Ecto neural progenitor cell (in vitro differentiated cells): ENCODE data around the gene ADRA2C.

Experiments used
- DNase-seq: peaks from one replicate; pipeline ENCODE4 v3.0.0-alpha.2; 2018; ENCODE audit warnings: low spot score

Gene ADRA2C

DNA sequence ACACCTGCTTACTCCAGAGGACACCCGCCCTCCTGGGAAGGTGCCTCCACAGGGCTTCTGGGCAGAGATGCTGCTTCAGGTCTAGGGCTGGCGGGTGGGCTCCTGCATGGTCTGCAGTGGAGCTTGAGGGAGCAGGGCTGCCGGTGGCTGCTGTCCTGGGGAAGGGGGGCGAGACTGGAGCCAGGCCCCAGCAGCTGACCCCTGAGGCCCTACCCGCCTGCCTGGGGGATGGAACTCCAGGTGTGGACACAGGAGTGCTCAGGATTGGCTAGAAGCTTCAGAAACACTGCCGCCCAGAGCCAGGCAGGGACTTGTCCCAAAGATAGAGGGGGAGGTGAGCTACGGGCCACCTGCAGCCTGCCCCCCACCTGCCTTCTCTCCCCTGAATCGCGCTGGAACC, 33.0 kb upstream of the ADRA2C start:
- DNase-seq: no peak

DNA sequence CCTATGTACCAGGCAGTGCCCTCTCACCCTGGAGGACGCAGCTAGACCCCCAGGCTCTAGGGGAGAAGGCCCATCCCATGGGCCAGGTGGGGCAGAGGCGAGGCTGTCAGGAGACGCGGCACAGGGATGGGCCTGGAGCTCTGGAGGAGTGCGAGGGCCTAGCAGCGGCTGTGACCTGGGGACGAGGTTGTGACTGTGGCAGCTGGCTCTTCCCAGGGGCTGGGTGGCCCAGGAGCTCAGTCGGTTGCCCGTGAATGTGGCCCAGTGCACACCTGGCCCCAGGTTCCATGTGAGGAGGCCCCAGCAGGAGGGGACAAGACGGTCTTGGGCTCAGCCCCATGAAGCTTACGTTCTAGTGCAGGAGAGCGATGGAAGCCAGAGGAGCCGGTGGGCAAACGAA, 31.0 kb upstream of the ADRA2C start:
- no peak for DNase-seq

DNA sequence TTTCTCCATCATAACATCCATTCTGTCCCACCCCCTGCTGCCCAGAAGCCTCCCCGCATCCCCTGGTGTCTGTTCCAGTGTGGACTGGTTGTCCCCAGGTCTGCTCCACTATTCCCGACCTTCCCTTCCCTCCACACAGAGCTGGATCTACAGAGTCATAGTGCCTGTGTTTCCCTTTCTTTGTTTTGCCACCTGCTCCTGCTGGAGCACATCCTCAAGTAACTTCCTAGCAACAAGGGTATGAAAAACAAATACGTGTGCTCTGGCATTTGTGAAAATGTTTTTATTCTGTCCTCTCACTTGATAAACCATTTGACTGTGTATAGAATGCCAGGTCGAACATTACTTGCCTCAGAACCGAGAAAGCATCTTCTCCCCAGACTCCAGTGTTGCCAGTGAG, 29.9 kb upstream of the ADRA2C start:
- DNase-seq: no peak

DNA sequence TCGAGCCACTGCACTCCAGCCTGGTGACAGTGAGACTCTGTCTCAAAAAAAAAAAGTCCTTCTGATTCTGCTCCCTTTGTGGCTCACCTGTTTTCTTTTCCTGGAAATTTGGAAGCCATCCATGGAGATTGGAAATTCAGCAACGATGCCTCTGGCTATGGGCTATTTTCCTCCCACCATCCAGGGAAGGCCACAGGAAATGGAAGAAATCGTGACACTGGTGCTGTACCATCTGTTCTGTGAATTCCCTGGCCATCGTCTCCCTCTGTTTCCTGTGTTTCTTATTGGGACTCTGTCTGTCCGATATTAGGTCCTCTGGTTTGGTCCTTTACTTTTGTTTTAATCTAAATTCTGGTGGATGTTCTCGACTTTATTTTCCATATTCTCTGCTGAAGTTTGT, 29.4 kb upstream of the ADRA2C start:
- DNase-seq: no peak

DNA sequence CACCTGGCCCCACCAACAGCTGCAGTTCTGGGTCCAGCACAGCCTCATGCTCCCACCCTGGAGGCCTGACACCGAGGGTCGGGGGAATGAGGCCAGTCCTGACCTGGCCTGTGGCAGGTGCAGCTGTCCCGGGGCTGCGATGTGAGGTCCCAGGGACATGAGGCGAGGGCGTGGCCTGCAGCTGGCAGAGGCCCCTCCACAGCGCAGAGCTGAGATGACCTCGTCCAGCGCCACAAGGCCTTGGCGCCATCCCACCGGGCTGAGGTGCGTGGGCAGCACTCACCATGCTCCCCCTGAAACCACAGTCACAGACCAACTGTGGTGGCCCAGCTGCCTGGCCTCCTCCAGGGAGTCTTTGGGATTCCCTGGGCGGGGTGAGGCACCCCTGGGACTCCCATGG, 26.6 kb upstream of the ADRA2C start:
- no peak for DNase-seq

DNA sequence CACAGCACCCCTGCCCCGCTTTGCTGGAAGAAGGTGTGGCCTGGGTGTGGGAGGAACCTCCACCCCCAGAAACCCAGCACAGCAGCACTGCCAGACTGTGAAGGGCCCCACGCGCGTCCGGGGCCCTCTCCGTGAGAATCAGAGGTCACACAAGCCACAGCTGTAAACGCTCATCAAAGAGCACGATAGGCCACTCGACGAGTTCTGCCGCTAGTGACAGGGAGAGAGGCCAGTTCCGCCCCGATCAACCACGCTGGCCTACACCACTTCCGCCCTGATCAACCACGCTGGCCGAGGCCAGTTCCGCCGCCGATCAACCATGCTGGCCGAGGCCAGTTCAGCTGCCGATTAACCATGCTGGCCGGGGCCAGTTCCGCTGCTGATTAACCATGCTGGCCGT, 25.9 kb upstream of the ADRA2C start:
- no peak for DNase-seq

DNA sequence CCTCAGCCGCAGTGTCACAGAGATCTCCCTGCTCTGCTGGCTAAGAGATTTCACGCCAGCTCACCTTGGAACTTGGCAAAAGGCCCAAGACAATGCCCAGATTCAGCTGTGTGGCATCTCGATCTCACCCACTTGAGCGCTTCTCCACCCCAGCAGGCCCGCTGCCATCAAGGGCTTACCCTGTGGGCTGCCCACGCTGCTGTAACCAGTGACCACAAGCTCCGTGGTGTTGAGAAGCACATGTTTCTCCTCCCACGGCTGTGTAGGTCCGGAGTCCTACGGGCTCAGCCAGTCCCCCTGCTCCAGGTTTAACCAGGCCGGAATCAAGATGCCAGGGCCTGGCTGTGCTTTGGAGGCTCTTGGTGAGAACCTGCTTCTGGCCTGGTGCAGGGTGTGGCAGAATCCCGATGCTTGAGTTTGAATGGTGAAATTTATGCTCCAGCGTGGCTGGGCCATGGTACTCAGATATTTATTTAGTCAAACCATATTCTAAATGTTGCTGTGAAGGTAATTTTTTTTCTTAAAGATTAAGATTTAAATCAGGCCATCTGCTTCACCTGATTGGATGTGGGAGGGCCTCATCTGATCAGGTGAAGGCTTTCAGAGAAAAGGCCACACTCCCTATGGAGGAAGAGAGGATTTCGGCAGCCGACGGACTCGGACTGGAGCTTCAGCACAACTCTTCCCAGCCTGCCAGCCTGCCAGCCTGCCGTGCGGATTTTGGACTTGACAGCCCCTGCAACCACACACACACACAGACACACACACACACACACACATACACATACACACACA, 24.8 kb upstream of the ADRA2C start:
- DNase-seq: no peak

DNA sequence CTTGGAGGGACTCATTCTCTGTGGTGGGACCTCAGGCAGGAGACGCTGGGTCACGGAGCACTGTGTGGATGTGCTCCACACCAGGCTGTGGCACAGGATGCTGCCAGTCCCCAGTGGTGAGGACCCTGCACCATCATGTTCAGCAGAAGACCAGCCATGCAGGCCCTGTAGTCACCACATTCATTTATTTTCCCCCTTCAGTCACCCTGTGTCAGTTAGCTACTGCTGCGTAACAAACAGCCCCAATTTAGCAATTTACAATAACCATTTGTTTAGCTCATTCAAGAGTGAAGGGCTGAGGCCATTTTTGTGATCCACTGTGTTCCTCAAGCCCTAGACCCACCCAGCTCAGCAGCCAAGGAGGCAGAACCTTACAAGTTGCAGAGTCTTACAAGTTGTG, 23.6 kb upstream of the ADRA2C start:
- DNase-seq: no peak

DNA sequence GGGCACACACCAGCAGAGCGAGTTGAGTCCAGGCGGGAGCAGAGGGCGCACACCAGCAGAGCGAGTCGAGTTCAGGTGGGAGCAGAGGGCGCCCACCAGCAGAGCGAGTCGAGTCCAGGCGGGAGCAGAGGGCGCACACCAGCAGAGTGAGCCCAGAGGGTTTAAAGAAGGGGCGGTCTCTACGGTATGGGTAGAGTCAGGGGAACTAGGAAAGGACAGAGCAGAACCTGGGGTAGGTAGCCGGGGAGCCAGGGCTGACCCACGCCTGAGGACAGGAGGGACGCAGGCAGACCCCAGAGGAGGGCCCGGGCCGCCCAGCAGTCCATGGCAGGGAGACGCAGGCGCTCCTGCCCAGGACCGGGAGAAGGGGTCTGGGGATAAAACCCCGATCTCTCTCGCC, 22.0 kb upstream of the ADRA2C start:
- no peak for DNase-seq

DNA sequence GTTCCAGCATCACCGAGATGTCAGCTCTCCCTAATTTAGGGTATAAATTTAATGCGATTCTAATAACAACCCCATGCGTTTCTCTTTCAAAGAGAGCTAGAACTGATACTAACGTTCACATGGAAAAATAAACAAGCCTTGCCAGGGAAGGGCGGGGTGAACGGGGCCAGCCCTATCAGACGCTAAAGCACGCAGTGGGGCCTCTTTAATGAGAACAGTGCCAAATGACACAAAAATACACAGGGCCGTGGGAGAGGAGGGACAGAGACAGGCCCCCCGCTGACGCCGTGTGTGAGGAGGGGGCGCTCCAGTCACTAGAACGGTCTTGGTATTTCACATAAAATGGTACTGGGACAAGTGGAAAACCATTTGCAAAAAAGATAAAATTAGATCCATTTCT, 21.3 kb upstream of the ADRA2C start:
- no peak for DNase-seq

DNA sequence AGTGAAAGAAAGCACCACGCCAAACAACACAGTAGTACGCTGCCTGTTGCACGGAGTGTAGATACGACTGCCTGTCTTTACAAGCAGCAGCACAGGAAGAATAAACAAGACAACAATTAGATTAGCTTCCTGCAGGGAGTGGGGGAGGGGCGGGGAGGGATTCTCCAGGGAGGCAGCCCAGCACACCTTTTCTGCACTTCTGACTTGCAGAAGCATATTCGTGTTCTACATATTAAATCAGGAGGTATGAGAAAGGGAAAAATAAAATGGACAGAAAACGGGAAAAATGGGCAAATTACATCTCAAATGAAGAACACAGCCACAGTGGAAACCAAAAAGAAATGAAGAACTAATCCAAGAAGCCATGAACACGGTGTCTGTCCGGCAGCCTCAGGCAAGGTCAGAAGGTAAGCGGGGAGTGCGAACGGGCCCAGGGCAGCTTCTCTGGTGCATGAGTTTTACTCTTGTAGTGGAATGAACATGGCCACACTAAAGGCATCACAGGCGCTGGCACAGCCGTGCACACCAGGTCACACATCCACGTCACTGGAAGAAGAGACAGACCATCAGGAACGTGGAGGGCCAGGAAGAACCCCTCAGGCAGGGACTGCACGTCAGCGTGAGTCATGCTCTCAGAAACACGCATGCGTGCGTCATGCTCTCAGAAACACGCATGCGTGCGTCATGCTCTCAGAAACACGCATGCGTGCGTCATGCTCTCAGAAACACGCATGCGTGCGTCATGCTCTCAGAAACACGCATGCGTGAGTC, 20.1 kb upstream of the ADRA2C start:
- DNase-seq: no peak

DNA sequence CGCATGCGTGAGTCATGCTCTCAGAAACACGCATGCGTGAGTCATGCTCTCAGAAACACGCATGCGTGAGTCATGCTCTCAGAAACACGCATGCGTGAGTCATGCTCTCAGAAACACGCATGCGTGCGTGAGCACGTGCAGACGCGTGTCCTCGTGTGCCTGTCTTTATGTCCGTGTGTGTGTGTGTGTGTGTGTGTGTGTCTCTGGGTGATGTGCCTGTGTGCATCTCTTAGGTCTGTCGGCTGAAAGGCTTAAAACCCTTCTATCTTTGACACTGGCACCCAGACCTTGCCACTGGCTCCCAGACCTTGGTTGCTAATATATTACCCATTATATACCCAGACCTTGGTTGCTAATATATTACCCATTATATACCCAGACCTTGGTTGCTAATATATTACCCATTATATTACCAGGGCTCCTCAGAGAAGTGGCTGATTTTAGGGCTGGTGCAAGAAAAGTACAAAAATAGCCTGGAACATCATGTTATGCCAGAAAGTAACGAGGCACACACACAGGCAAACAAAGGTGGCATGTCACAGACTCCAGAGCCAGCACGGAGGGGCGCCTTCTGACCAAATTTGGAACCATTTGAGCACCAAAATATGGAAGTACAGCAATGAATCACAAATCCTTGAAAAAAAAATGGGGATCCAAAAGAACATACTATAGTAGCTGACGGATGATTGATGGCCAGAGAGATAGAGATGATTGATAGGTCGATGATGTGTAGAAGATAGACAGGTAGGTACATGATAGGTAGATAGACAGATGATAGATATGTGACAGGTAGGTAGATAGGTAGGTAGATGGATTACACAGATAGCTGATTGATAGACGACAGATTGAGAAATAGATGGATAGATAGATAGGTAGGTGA, 19.2 kb upstream of the ADRA2C start:
- no peak for DNase-seq

DNA sequence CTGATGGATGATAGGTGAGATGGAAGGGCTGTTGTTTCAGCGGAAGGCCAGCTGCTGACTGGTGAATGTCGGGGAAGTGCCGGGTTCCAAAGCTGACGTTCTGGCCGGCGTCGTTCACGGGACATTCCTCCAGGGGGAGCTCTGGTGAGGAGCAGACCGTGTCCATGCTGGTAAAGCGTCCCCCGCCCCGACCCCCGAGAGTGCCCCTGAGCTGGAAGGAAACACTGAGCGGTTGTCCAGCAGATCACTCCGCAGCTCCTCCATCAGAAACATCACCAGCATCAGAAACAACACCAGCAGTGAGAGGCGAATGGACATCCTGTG, 18.6 kb upstream of the ADRA2C start:
- peak; percentile 79 for DNase-seq

DNA sequence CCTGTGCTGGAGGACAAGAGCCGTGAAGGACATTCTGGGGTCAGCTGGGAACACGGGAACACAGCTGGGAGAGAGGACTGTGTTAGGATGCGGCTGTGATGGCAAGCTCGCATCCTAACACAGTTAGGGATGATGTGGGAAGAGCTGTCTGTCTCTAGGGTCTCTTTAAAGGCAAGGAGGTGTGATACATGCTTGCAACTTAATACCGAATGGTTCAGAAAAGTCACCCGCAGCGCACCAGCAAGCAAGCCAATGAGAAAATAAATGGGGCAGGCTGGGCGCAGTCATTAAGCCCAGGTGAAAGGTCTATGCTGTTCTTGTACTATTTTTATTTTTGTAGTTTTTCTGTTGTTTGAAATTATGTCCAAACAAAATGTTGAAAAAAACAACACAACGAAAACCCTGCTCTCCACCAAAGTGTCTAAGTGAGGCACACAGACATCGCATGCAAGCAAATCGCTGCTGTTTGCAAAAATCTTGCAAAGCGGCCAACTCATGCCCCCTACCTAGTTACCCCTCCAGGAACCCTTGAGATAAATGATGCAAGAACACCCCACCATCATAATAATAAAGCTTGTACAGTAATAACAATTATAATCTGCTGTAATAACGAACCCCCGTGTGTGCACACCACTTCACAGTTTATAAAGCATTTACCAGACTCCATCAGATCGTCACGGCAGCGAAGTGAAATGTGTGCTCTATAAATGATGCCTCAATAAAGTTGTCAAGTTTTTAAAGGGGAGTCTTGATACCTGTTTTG, 17.9 kb upstream of the ADRA2C start:
- no peak for DNase-seq

DNA sequence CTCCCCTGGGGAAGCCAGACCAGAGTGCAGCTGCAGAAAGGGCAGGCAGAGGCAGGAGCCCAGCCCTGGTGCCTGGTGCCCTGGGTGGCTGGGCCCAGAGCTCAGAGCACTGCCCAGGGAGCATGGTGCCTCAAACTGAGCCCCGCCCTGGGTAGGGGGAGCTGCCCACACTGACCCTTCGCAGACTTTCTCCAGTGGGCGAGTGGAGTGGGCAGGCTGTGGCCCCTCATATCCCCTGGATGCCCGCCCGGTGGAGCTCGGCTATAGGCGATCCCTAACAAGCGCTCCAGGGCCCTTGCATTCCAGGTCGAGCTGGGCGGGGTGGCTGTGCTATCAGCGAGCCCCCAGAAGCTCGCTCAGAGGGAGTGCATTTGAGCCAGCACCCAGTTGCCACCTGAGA, 17.1 kb upstream of the ADRA2C start:
- no peak for DNase-seq

DNA sequence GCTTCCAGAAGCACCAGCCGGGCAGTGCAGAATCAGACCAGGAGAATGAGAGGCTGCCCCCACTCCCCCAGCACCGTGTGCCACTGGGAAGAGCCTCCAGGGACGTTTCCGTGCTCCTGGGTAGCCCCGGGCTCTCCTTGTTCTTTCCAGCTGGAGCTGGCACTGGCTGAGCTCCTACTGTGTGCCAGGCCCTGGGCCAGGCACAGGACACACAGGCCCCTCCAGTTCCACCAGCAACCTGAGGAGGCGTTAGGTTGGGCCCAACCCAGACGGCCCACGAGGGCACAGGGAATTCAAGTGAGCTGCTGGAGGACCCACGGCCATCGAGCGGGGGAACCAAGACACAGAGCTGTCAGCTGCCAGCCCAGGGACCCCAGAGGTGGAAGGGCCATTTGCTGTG, 15.9 kb upstream of the ADRA2C start:
- DNase-seq: no peak

DNA sequence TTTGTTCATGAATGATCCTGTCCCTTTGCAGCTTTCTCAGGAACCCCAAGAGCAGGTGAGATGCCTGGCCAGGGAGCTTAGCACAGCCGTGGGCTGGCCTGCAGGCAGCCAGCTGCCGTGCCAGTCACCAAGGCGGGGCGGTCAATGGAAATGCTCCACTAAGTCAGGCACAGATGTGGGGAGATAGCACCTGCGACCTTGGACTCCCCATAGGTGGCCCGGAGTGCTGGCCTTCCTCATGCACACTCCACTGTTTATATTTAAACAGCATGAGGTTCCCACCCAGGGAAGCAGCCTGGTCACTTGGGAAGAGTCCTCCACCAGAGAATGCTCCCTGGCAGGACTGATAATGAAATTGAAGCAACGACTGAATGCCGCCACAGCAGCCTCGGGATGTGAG, 14.2 kb upstream of the ADRA2C start:
- no peak for DNase-seq

DNA sequence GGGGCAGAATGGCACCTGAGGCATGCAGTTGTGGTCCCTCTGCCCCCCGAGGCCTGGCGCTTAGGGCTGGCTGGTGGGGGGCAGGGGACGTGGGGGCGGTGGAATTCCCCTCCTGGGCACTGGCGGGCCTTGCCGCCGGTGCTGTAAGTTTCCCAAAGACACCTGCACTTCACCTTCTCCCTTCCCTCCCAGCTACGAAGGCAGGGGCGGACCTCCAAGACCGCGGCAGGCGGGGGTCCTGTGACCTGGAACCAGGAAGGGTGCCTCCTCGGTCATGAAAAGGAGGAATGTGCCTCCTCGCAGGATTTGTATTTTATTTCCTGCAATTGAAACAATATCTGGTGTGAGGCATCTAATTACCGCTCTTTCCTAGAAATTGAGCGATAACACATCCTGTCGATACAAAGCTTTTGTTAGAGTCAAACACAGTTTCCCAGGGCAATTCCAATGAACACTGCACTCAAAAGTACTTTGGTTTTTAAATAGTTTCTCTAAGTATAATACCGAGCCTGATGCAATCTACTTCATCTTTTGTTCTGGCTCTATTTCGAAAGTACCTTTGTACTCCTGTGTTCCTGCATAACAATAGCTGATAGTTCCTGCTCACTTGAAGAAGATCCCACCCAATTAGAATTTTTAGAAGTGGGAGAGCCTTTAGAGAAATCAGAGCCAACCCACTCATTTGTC, 12.3 kb upstream of the ADRA2C start:
- DNase-seq: no peak

DNA sequence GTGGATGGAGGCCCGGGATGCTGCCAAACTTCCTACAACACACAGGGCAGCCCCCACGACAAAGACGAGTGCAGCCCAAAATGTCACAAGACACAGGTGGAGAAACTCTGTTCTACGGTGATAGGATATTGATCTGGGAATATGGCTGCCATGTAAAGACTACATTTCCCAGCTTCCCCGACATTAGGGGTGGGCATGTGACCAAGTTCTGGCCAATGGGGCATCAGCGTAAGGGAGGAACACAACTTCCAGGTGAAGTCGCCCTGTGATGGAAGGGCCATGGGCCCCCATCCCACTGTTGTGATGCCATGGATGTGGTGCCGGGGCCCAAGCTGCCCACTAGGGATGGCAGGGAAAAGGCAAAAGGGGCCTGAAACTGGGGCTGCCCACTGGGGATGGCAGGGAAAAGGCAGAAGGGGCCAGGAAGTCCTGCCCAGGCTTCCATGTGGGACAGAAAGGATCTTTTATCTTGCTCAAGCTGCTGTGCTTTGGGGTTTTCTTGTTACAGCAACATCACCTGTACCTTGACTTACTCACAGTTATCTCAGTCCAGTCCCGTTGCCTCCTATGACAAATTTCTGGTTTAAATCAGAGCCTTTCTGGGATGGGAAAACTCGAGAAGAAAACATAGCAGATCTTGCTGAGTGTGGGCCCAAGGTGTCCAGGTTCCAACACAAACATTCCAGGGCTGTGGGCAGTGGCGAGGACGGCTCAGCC, 9.7 kb upstream of the ADRA2C start:
- no peak for DNase-seq

DNA sequence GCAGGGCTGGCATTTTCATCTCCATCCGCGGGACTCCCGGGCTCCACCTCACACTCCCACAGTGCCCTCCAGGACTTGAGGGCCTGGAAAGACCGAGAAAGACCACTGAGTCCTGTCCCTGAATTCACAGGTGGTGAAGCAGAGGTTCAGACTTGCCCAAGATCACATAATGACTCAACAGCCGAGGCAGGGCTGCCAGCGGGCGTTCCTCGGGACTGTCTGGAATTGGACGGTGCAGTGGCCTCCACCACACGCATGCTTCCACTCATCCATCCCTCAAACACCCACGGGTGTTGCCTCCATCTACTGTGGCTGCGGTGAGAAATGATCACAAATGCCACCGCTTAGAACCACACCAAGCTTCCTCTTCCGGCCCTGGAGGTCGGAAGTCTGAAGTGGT, 6.9 kb upstream of the ADRA2C start:
- DNase-seq: no peak

DNA sequence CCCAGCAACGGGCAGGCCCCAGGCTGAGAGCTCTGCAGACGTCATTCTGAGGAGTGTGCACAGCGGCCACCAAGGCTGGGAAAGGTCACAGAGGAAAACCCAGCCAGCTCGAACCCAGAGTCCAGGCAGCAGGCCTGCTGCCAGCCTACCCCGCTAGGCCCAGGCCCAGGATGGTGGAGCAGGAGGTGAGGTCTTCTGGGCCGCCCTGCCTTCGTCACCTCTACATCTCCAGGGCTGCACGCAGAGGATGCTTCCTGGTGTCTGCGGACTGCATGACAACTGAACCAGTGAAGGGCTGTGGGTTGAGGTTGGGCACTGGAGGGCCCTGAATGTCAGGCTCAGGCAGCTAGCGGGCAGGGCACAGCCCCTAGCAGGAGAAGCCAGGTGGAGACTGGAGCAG, 5.8 kb upstream of the ADRA2C start:
- DNase-seq: no peak
